ENCODE results near the gene RPL23.

The RPL23 gene

GRCh38 chr17:38852771-38853291, 690 bp downstream of the RPL23 start:
- no peak for DNase-seq (ENCODE audit: low read depth)
- H3K4me3 ChIP-seq (ENCODE audit: control insufficient read depth, low read depth, low read length), result peak overlapping the region; percentile 72
- TF ChIP-seq CTCF (IDR thresholded peaks at IDR 0.05; ENCODE audit: control insufficient read depth, insufficient read depth, low read depth, low read length, missing control alignments), result no peak

DNA sequence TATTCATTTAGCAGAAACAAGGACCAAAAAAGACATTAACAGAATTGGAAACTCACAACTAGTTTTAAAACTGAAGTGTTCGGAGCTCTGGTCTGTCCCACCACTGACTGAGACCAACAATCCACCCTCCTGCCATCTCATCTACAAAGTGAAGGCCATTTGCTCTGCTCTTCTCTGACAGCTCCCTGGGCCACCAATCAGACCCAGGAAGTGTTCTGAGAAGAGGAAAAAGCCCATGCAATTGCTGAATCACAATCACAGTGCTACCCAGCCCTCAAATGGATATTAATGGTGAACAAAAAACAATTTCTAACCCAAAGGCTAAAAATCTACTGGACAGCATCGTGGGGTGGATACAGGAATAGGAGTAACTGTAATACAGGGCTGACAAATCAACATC, 2.1 kb downstream of the RPL23 start:
- peak overlapping the region; percentile 72 for H3K4me3 ChIP-seq (ENCODE audit: control insufficient read depth, low read depth, low read length)
- DNase-seq (ENCODE audit: low read depth), result no peak
- TF ChIP-seq CTCF (IDR thresholded peaks at IDR 0.05; ENCODE audit: control insufficient read depth, insufficient read depth, low read depth, low read length, missing control alignments), result no peak

DNA sequence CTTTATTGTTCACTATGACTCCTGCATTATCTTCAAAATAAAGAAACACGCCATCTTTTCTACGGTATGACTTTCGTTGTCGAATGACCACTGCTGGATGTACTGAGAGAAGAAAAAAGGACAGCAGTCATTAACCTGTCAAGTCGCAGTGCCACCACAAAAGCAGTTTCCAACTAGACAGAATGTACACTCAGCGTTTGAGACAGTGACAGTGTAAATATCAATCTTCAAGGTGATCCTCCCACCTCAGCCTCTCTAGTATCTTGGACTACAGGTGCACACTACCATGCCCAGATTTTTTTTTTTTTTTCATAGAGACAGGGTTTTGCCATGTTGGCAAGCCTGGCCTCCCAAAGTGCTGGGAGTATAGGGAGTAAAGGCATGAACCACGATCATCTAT, 3.1 kb downstream of the RPL23 start:
- no peak for DNase-seq (ENCODE audit: low read depth)
- no peak overlapping the region for H3K4me3 ChIP-seq (ENCODE audit: control insufficient read depth, low read depth, low read length)
- TF ChIP-seq CTCF (IDR thresholded peaks at IDR 0.05; ENCODE audit: control insufficient read depth, insufficient read depth, low read depth, low read length, missing control alignments), result no peak

DNA sequence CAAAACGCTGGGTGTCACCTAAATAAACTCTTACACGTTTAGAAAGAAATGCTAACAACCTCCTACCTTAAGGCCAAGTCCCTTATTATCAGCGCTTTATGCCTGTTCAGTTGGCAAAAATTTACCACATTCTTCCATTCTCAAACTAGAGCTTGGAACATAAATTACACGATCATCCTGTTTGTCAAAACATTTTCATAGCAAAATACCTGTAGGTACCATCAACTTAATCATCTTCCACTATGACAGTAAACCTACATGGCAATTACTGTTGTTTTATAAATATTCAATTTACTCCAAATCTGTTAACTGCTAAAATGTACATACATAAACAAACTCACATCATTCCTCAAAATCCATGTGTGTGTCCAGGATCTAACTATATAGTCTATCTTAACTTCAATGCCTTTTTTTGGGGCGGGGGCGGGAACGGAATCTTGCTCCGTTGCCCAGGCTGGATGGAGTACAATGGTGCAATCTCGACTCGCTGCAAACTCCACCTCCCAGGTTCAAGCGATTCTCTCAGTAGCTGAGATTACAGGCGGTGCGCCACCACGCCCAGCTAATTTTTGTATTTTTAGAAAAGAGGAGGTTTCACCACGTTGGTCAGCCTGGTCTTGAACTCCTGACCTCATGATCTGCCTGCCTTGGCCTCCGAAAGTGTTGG, 4.4 kb downstream of the RPL23 start:
- H3K4me3 ChIP-seq (ENCODE audit: control insufficient read depth, low read depth, low read length), result no peak overlapping the region
- no peak for DNase-seq (ENCODE audit: low read depth)
- no peak for TF ChIP-seq CTCF (IDR thresholded peaks at IDR 0.05; ENCODE audit: control insufficient read depth, insufficient read depth, low read depth, low read length, missing control alignments)

DNA sequence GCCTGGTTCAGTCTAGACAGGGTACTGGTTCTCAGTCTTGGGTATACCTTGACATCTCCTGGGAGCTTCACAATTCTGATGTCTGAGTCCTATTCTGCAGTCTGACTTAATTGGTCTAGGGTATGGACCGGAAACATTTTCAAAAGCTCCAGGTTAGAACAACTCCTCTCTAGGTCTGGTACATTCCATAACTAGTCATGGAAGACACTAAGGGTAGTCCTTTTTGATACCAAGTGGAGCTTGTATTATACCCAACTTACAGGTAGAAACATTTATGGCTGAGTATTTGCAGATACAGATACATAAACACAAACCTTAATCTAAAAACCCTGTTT, 5.0 kb downstream of the RPL23 start:
- TF ChIP-seq CTCF (IDR thresholded peaks at IDR 0.05; ENCODE audit: control insufficient read depth, insufficient read depth, low read depth, low read length, missing control alignments), result no peak
- DNase-seq (ENCODE audit: low read depth), result no peak
- H3K4me3 ChIP-seq (ENCODE audit: control insufficient read depth, low read depth, low read length), result no peak overlapping the region

GRCh38 chr17:38844261-38844757, 9.2 kb downstream of the RPL23 start:
- H3K4me3 ChIP-seq (ENCODE audit: control insufficient read depth, low read depth, low read length), result no peak overlapping the region
- no peak for DNase-seq (ENCODE audit: low read depth)
- TF ChIP-seq CTCF (IDR thresholded peaks at IDR 0.05; ENCODE audit: control insufficient read depth, insufficient read depth, low read depth, low read length, missing control alignments), result no peak

All from AG09309 (cell line).